ENCODE measurements around the gene OR2V1. TPM values are rescaled to one million over a fixed set of nuclear protein-coding genes. Genes with fewer than 3 reads are reported as not detected.

OR2V1 gene
- total and polyA plus RNA-seq, 2 experiments from 2014 or later: not detected

GRCh38 chr5:181118369-181118768 is 12.6 kb downstream of the OR2V1 start:
- TF ChIP-seq ETS1 (IDR thresholded peaks at IDR 0.05) (no peak), ZNF331 (CRISPR knock-in tag; IDR thresholded peaks at IDR 0.05; ENCODE audit: low read depth) (no peak), JUNB (IDR thresholded peaks at IDR 0.05; ENCODE audit: unreplicated experiment) (no peak), POLR2AphosphoS5 (IDR thresholded peaks at IDR 0.05; ENCODE audit: low read depth) (no peak), STAT1 (IDR thresholded peaks at IDR 0.05; ENCODE audit: unreplicated experiment) (no peak), ZNF462 (CRISPR knock-in tag; IDR thresholded peaks at IDR 0.05) (no peak), NANOG (IDR thresholded peaks at IDR 0.05; ENCODE audit: borderline replicate concordance) (no peak), REST (IDR thresholded peaks at IDR 0.05; ENCODE audit: unreplicated experiment) (no peak), EZH2phosphoT487 (IDR thresholded peaks at IDR 0.05; ENCODE audit: unreplicated experiment) (no peak), CTCF (conservative IDR thresholded peaks at IDR 0.05; ENCODE audit: low read depth in 2 of 2) (no peak), CREB1 (CRISPR knock-in tag; IDR thresholded peaks at IDR 0.05; ENCODE audit: low read depth) (no peak), ZNF114 (CRISPR knock-in tag; IDR thresholded peaks at IDR 0.05) (no peak), EZH2 (IDR thresholded peaks at IDR 0.05; ENCODE audit: low read depth, unreplicated experiment) (no peak)
- H3K4me2 ChIP-seq: no peak overlapping the region
- Mint-ChIP-seq H3K4me1 (peaks cover 17% of the 10 kb centered on the region), H3K36me3 (ENCODE audit: low read depth) (peaks cover 3% of the 10 kb centered on the region; the same call in 2 of the 3 replicates), H3K27ac (no peak overlapping the region), H3K9me3 (peaks cover 9% of the 10 kb centered on the region; the same call in 2 of the 3 replicates), H3K27me3 (ENCODE audit: insufficient read depth, low read depth, poor library complexity) (peaks cover 33% of the 10 kb centered on the region), H3K4me3 (no peak overlapping the region)
- no peak overlapping the region for H3K27ac ChIP-seq (ENCODE audit: low read depth)
- no peak overlapping the region for H2AFZ ChIP-seq
- ATAC-seq (no peak), DNase-seq (ENCODE audit: low spot score) (no peak)
- no peaks in the 10 kb centered on the region for H3K36me3 ChIP-seq (ENCODE audit: insufficient read depth)
- peaks cover 44% of the 10 kb centered on the region for H3K27me3 ChIP-seq (ENCODE audit: insufficient read depth)
- 0 out of 2 replicates have a peak, but pooled peaks cover 6% of the 10 kb centered on the region for H3F3A ChIP-seq (replicated peaks; ENCODE audit: low read depth)
- no peaks in the 10 kb centered on the region for H3K79me2 ChIP-seq (replicated peaks; ENCODE audit: insufficient read depth)
- H4K20me1 ChIP-seq (replicated peaks; ENCODE audit: insufficient read depth): no peaks in the 10 kb centered on the region
- no peaks in the 10 kb centered on the region for H3K9me2 ChIP-seq (ENCODE audit: insufficient read depth)
- no peak overlapping the region for H3K4me3 ChIP-seq
- H3K4me1 ChIP-seq (ENCODE audit: insufficient read depth): peaks cover 19% of the 10 kb centered on the region; the same call in 1 of the 2 replicates
